ENCODE data around the gene ITPA. TPM values are rescaled to one million over a fixed set of nuclear protein-coding genes. Genes with fewer than 3 reads are reported as not detected.

ITPA gene
- polyA plus RNA-seq, 1 donor, result 64.6 TPM

- H3K4me1 ChIP-seq (ENCODE audit: control insufficient read depth, insufficient read depth, low read length), result no peaks in the 10 kb centered on the region
- H3K9me3 ChIP-seq (ENCODE audit: control insufficient read depth, low read depth, low read length), result no peaks in the 10 kb centered on the region
- H3K27me3 ChIP-seq (ENCODE audit: control insufficient read depth, insufficient read depth, low read length), result no peaks in the 10 kb centered on the region
- H3K27ac ChIP-seq (ENCODE audit: low read length), result no peak overlapping the region
- no CpG with 5 or more reads among the region's 30 CpGs for WGBS (ENCODE audit: insufficient coverage, low lambda C conversion rate)
- H3K4me3 ChIP-seq (ENCODE audit: low read length), result no peak overlapping the region
- peaks cover 52% of the 10 kb centered on the region for H3K36me3 ChIP-seq (ENCODE audit: control insufficient read depth, insufficient read depth, low read length)
- peak in 1 of 2 donors; percentile 54 for DNase-seq
These were observed 9.2 kb downstream of the ITPA start for GRCh38 chr20:3218307-3218988.

- peaks cover 32% of the 10 kb centered on the region for H3K36me3 ChIP-seq (ENCODE audit: control insufficient read depth, insufficient read depth, low read length)
These were observed 12.3 kb downstream of the ITPA start for GRCh38 chr20:3221398-3222226.

GRCh38 chr20:3222635-3223600 is 13.6 kb downstream of the ITPA start:
- no CpG with 5 or more reads among the region's 25 CpGs for WGBS (ENCODE audit: insufficient coverage, low lambda C conversion rate)
- Histone ChIP-seq H3K27ac (ENCODE audit: low read length) (no peak overlapping the region), H3K4me1 (ENCODE audit: control insufficient read depth, insufficient read depth, low read length) (no peaks in the 10 kb centered on the region), H3K4me3 (ENCODE audit: low read length) (no peak overlapping the region), H3K9me3 (ENCODE audit: control insufficient read depth, low read depth, low read length) (no peaks in the 10 kb centered on the region), H3K36me3 (ENCODE audit: control insufficient read depth, insufficient read depth, low read length) (peaks cover 32% of the 10 kb centered on the region), H3K27me3 (ENCODE audit: control insufficient read depth, insufficient read depth, low read length) (no peaks in the 10 kb centered on the region)
- DNase-seq, result peak in 1 of 2 donors; percentile 35

More at GRCh38 chr20:3221398-3222226, 12.3 kb downstream of the ITPA start:
- Histone ChIP-seq H3K9me3 (ENCODE audit: control insufficient read depth, low read depth, low read length) (no peaks in the 10 kb centered on the region), H3K27ac (ENCODE audit: low read length) (no peak overlapping the region), H3K4me1 (ENCODE audit: control insufficient read depth, insufficient read depth, low read length) (no peaks in the 10 kb centered on the region), H3K4me3 (ENCODE audit: low read length) (no peak overlapping the region), H3K27me3 (ENCODE audit: control insufficient read depth, insufficient read depth, low read length) (no peaks in the 10 kb centered on the region)
- no peak for DNase-seq
- WGBS (ENCODE audit: insufficient coverage, low lambda C conversion rate), result no CpG with 5 or more reads among the region's 18 CpGs

GRCh38 chr20:3223651-3223993 is 14.3 kb downstream of the ITPA start:
- no peak overlapping the region for H3K27ac ChIP-seq (ENCODE audit: low read length)
- peaks cover 32% of the 10 kb centered on the region for H3K36me3 ChIP-seq (ENCODE audit: control insufficient read depth, insufficient read depth, low read length)
- H3K27me3 ChIP-seq (ENCODE audit: control insufficient read depth, insufficient read depth, low read length), result no peaks in the 10 kb centered on the region
- WGBS (ENCODE audit: insufficient coverage, low lambda C conversion rate), result no CpG with 5 or more reads among the region's 6 CpGs
- no peak overlapping the region for H3K4me3 ChIP-seq (ENCODE audit: low read length)
- DNase-seq, result no peak
- no peaks in the 10 kb centered on the region for H3K4me1 ChIP-seq (ENCODE audit: control insufficient read depth, insufficient read depth, low read length)
- no peaks in the 10 kb centered on the region for H3K9me3 ChIP-seq (ENCODE audit: control insufficient read depth, low read depth, low read length)

- H3K4me3 ChIP-seq (ENCODE audit: low read length), result no peak overlapping the region
- WGBS (ENCODE audit: insufficient coverage, low lambda C conversion rate), result no CpG with 5 or more reads among the region's 20 CpGs
- H3K36me3 ChIP-seq (ENCODE audit: control insufficient read depth, insufficient read depth, low read length), result peaks cover 32% of the 10 kb centered on the region
- no peak overlapping the region for H3K27ac ChIP-seq (ENCODE audit: low read length)
- no peak for DNase-seq
- no peaks in the 10 kb centered on the region for H3K9me3 ChIP-seq (ENCODE audit: control insufficient read depth, low read depth, low read length)
- no peaks in the 10 kb centered on the region for H3K27me3 ChIP-seq (ENCODE audit: control insufficient read depth, insufficient read depth, low read length)
- H3K4me1 ChIP-seq (ENCODE audit: control insufficient read depth, insufficient read depth, low read length), result no peaks in the 10 kb centered on the region
These were observed 14.8 kb downstream of the ITPA start for GRCh38 chr20:3223994-3224680.

- Histone ChIP-seq H3K4me3 (ENCODE audit: low read length) (no peak overlapping the region), H3K27me3 (ENCODE audit: control insufficient read depth, insufficient read depth, low read length) (no peaks in the 10 kb centered on the region), H3K27ac (ENCODE audit: low read length) (no peak overlapping the region), H3K9me3 (ENCODE audit: control insufficient read depth, low read depth, low read length) (no peaks in the 10 kb centered on the region), H3K4me1 (ENCODE audit: control insufficient read depth, insufficient read depth, low read length) (no peaks in the 10 kb centered on the region), H3K36me3 (ENCODE audit: control insufficient read depth, insufficient read depth, low read length) (peaks cover 29% of the 10 kb centered on the region)
- no CpG with 5 or more reads among the region's 8 CpGs for WGBS (ENCODE audit: insufficient coverage, low lambda C conversion rate)
- peak in 1 of 2 donors; percentile 59 for DNase-seq
These were observed 15.6 kb downstream of the ITPA start for GRCh38 chr20:3224681-3225421.

- Histone ChIP-seq H3K9me3 (ENCODE audit: control insufficient read depth, low read depth, low read length) (no peaks in the 10 kb centered on the region), H3K4me3 (ENCODE audit: low read length) (no peak overlapping the region), H3K27me3 (ENCODE audit: control insufficient read depth, insufficient read depth, low read length) (no peaks in the 10 kb centered on the region), H3K4me1 (ENCODE audit: control insufficient read depth, insufficient read depth, low read length) (no peaks in the 10 kb centered on the region), H3K36me3 (ENCODE audit: control insufficient read depth, insufficient read depth, low read length) (peaks cover 22% of the 10 kb centered on the region), H3K27ac (ENCODE audit: low read length) (no peak overlapping the region)
- no peak for DNase-seq
- WGBS (ENCODE audit: insufficient coverage, low lambda C conversion rate), result 100% methylated on average over 3 of the region's 10 CpGs
These were observed 16.8 kb downstream of the ITPA start for GRCh38 chr20:3226093-3226492.

GRCh38 chr20:3226864-3227263 is 17.6 kb downstream of the ITPA start:
- DNase-seq, result no peak
- WGBS (ENCODE audit: insufficient coverage, low lambda C conversion rate), result no CpG with 5 or more reads among the region's 14 CpGs
- H3K27me3 ChIP-seq (ENCODE audit: control insufficient read depth, insufficient read depth, low read length), result no peaks in the 10 kb centered on the region
- H3K36me3 ChIP-seq (ENCODE audit: control insufficient read depth, insufficient read depth, low read length), result peaks cover 16% of the 10 kb centered on the region
- no peak overlapping the region for H3K4me3 ChIP-seq (ENCODE audit: low read length)
- H3K27ac ChIP-seq (ENCODE audit: low read length), result no peak overlapping the region
- no peaks in the 10 kb centered on the region for H3K9me3 ChIP-seq (ENCODE audit: control insufficient read depth, low read depth, low read length)
- no peaks in the 10 kb centered on the region for H3K4me1 ChIP-seq (ENCODE audit: control insufficient read depth, insufficient read depth, low read length)

GRCh38 chr20:3227506-3227905 is 18.2 kb downstream of the ITPA start:
- Histone ChIP-seq H3K4me3 (ENCODE audit: low read length) (no peak overlapping the region), H3K36me3 (ENCODE audit: control insufficient read depth, insufficient read depth, low read length) (peaks cover 10% of the 10 kb centered on the region), H3K27me3 (ENCODE audit: control insufficient read depth, insufficient read depth, low read length) (no peaks in the 10 kb centered on the region), H3K27ac (ENCODE audit: low read length) (no peak overlapping the region), H3K4me1 (ENCODE audit: control insufficient read depth, insufficient read depth, low read length) (no peaks in the 10 kb centered on the region), H3K9me3 (ENCODE audit: control insufficient read depth, low read depth, low read length) (no peaks in the 10 kb centered on the region)
- no CpG with 5 or more reads among the region's 7 CpGs for WGBS (ENCODE audit: insufficient coverage, low lambda C conversion rate)
- no peak for DNase-seq

Data from large intestine (tissue), 3 donors.